Activated T-cell treated with anti-CD3 and anti-CD28 coated beads, Interleukin-2, amount 50 U/mL, for 72 hours (primary cell): Measurements from ENCODE around the gene ADAM22. TPM values are rescaled to one million over a fixed set of nuclear protein-coding genes. Genes with fewer than 3 reads are reported as not detected.
"Not testable (repeated sequence)": the region's sequence is repeated elsewhere in the genome, so short reads cannot be mapped to it uniquely, and the experiment has no call there.

Source experiments
- ATAC-seq, 2 donors: fragments of 150-1000 bp; cut with Tn5 transposase; replicated peaks in 1 of 2; 2 replicates each; pipeline ENCODE4 v1.10.0; 2021; ENCODE audit warnings: moderate library complexity in 2 of 2, mild to moderate bottlenecking in 1 of 2
- DNase-seq, 2 donors: peaks; one replicate each; pipeline ENCODE4 v3.0.0; 2021 to 2022; ENCODE audit warnings: mixed read lengths in 1 of 2
- H3K27ac Mint-ChIP-seq: one replicate; pipeline ENCODE4 v1.8.0; 2022; ENCODE audit warnings: mild to moderate bottlenecking, moderate library complexity, mixed read lengths
- H3K27me3 Mint-ChIP-seq: one replicate; pipeline ENCODE4 v1.8.0; 2022; ENCODE audit warnings: low read depth, mixed read lengths
- H3K36me3 Mint-ChIP-seq, 2 donors: one replicate each; pipeline ENCODE4 v1.8.0; 2022; ENCODE audit warnings: mixed read lengths in 2 of 2, mild to moderate bottlenecking in 1 of 2; ENCODE audit not compliant: insufficient read depth in 2 of 2
- H3K4me1 Mint-ChIP-seq: one replicate; pipeline ENCODE4 v1.8.0; 2022; ENCODE audit warnings: low read depth, mixed read lengths
- H3K4me3 Mint-ChIP-seq, 2 donors: one replicate each; pipeline ENCODE4 v1.8.0; 2022; ENCODE audit warnings: mild to moderate bottlenecking in 2 of 2, mixed read lengths in 2 of 2, moderate library complexity in 2 of 2
- H3K9me3 Mint-ChIP-seq, 2 donors: one replicate each; pipeline ENCODE4 v1.8.0; 2022; ENCODE audit warnings: mixed read lengths in 2 of 2
- total RNA-seq, 2 donors: library from RNA; stranded (reverse); gene quantifications; one replicate each; pipeline ENCODE4 v1.2.3, GENCODE V29; 2022

ADAM22 gene
- 1 to 10 TPM; 2.5 to 3.2 TPM for total RNA-seq

GRCh38 chr7:87933953-87934698, at the start of gene ADAM22:
Gene ADAM22, plus strand, starts transcription at chr7:87934251. Its CDS starts 215 bp downstream, at chr7:87934466.
- Mint-ChIP-seq H3K4me3 (peak within 1 kb of the TSS; percentile 87 to 92), H3K4me1 (peaks cover 17% of the 10 kb centered on the region), H3K27me3 (no peaks in the 10 kb centered on the region), H3K36me3 (peaks cover 0 to 2% of the 10 kb centered on the region in 2 donors), H3K27ac (no peak within 1 kb of the TSS), H3K9me3 (no peaks in the 10 kb centered on the region)
- ATAC-seq (peak; percentile 96 to 98), DNase-seq (peak; percentile 85 to 88)

- Mint-ChIP-seq H3K27me3 (no peaks in the 10 kb centered on the region), H3K36me3 (peaks cover 11 to 43% of the 10 kb centered on the region in 2 donors), H3K9me3 (no peaks in the 10 kb centered on the region), H3K4me1 (peaks cover 15% of the 10 kb centered on the region), H3K27ac (no peak overlapping the region), H3K4me3 (no peak overlapping the region)
- DNase-seq: no peak
- no peak for ATAC-seq
Observed at GRCh38 chr7:87885018-87885417, 49.0 kb upstream of the ADAM22 start.

GRCh38 chr7:87886875-87887274, 47.2 kb upstream of the ADAM22 start:
- Mint-ChIP-seq H3K27ac (no peak overlapping the region), H3K4me3 (no peak overlapping the region), H3K4me1 (peaks cover 5% of the 10 kb centered on the region), H3K36me3 (peaks cover 6 to 34% of the 10 kb centered on the region in 2 donors), H3K9me3 (no peaks in the 10 kb centered on the region), H3K27me3 (no peaks in the 10 kb centered on the region)
- no peak for ATAC-seq
- DNase-seq: no peak

- Mint-ChIP-seq H3K27ac (no peak overlapping the region), H3K4me3 (no peak overlapping the region), H3K4me1 (peaks cover 5% of the 10 kb centered on the region), H3K36me3 (peaks cover 3 to 35% of the 10 kb centered on the region in 2 donors), H3K9me3 (no peaks in the 10 kb centered on the region), H3K27me3 (no peaks in the 10 kb centered on the region)
- DNase-seq (no peak), ATAC-seq (no peak)
Observed at GRCh38 chr7:87895363-87895762, 38.7 kb upstream of the ADAM22 start.

- H3K4me3 Mint-ChIP-seq: no peak overlapping the region
- H3K27ac Mint-ChIP-seq: no peak overlapping the region
- H3K4me1 Mint-ChIP-seq: peaks cover 5% of the 10 kb centered on the region
- H3K36me3 Mint-ChIP-seq: peaks cover 8 to 40% of the 10 kb centered on the region in 2 donors
- ATAC-seq (no peak), DNase-seq (no peak)
- H3K9me3 Mint-ChIP-seq: no peaks in the 10 kb centered on the region
- no peaks in the 10 kb centered on the region for H3K27me3 Mint-ChIP-seq
Observed at GRCh38 chr7:87899255-87899654, 34.8 kb upstream of the ADAM22 start.

GRCh38 chr7:87907136-87907906, 26.7 kb upstream of the ADAM22 start:
- H3K27ac Mint-ChIP-seq: peak overlapping the region; percentile 22
- not testable (repeated sequence) for H3K27me3 Mint-ChIP-seq, ATAC-seq

GRCh38 chr7:87908814-87909213, 25.2 kb upstream of the ADAM22 start:
- not testable (repeated sequence) for H3K4me3 Mint-ChIP-seq, H3K9me3 Mint-ChIP-seq, H3K27me3 Mint-ChIP-seq, H3K27ac Mint-ChIP-seq, DNase-seq, ATAC-seq, H3K4me1 Mint-ChIP-seq
- H3K36me3 Mint-ChIP-seq: peaks cover 5 to 14% of the 10 kb centered on the region in 2 donors

More at GRCh38 chr7:87907136-87907906, 26.7 kb upstream of the ADAM22 start:
- H3K4me3 Mint-ChIP-seq, H3K4me1 Mint-ChIP-seq, DNase-seq, H3K9me3 Mint-ChIP-seq: not testable (repeated sequence)
- H3K36me3 Mint-ChIP-seq: peaks cover 5 to 20% of the 10 kb centered on the region in 2 donors

GRCh38 chr7:87912121-87912520, 21.9 kb upstream of the ADAM22 start:
- DNase-seq (no peak), ATAC-seq (no peak)
- H3K9me3 Mint-ChIP-seq: no peaks in the 10 kb centered on the region
- H3K27me3 Mint-ChIP-seq: no peaks in the 10 kb centered on the region
- no peak overlapping the region for H3K4me3 Mint-ChIP-seq
- H3K36me3 Mint-ChIP-seq: peaks cover 3 to 7% of the 10 kb centered on the region in 2 donors
- no peak overlapping the region for H3K27ac Mint-ChIP-seq
- H3K4me1 Mint-ChIP-seq: no peaks in the 10 kb centered on the region

- DNase-seq (no peak), ATAC-seq (no peak)
- H3K27me3 Mint-ChIP-seq: peaks cover 5% of the 10 kb centered on the region
- H3K36me3 Mint-ChIP-seq: no peaks in the 10 kb centered on the region
- no peaks in the 10 kb centered on the region for H3K4me1 Mint-ChIP-seq
- no peaks in the 10 kb centered on the region for H3K9me3 Mint-ChIP-seq
- no peak overlapping the region for H3K4me3 Mint-ChIP-seq
- H3K27ac Mint-ChIP-seq: no peak overlapping the region
Observed at GRCh38 chr7:87918740-87919139, 15.3 kb upstream of the ADAM22 start.

- H3K9me3 Mint-ChIP-seq: no peaks in the 10 kb centered on the region
- no peak for DNase-seq
- peaks cover 7% of the 10 kb centered on the region for H3K27me3 Mint-ChIP-seq
- no peaks in the 10 kb centered on the region for H3K4me1 Mint-ChIP-seq
- H3K27ac Mint-ChIP-seq: no peak overlapping the region
- H3K4me3 Mint-ChIP-seq: no peak overlapping the region
- no peaks in the 10 kb centered on the region for H3K36me3 Mint-ChIP-seq
- no peak for ATAC-seq
Observed at GRCh38 chr7:87919875-87920274, 14.2 kb upstream of the ADAM22 start.

- peaks cover 7% of the 10 kb centered on the region for H3K27me3 Mint-ChIP-seq
- DNase-seq (no peak), ATAC-seq (no peak)
- no peak overlapping the region for H3K27ac Mint-ChIP-seq
- no peaks in the 10 kb centered on the region for H3K36me3 Mint-ChIP-seq
- H3K4me3 Mint-ChIP-seq: no peak overlapping the region
- H3K4me1 Mint-ChIP-seq: no peaks in the 10 kb centered on the region
- no peaks in the 10 kb centered on the region for H3K9me3 Mint-ChIP-seq
Observed at GRCh38 chr7:87920578-87920977, 13.5 kb upstream of the ADAM22 start.

GRCh38 chr7:87922759-87923395, 11.2 kb upstream of the ADAM22 start:
- not testable (repeated sequence) for H3K9me3 Mint-ChIP-seq, ATAC-seq, H3K4me1 Mint-ChIP-seq, H3K27ac Mint-ChIP-seq, H3K36me3 Mint-ChIP-seq, H3K27me3 Mint-ChIP-seq, DNase-seq, H3K4me3 Mint-ChIP-seq
